ENCODE measurements around the gene EPHB6.

EPHB6 gene

GRCh38 chr7:142814451-142814850, 40.4 kb upstream of the EPHB6 start:
- no peak overlapping the region for H3K4me3 ChIP-seq (ENCODE audit: low read depth, low read length)
- no peak for TF ChIP-seq CTCF (IDR thresholded peaks at IDR 0.05; ENCODE audit: insufficient read depth, low read depth, low read length, missing control alignments)
- no peak for DNase-seq (ENCODE audit: low read depth)

GRCh38 chr7:142815134-142815533, 39.7 kb upstream of the EPHB6 start:
- no peak for TF ChIP-seq CTCF (IDR thresholded peaks at IDR 0.05; ENCODE audit: insufficient read depth, low read depth, low read length, missing control alignments)
- no peak overlapping the region for H3K4me3 ChIP-seq (ENCODE audit: low read depth, low read length)
- no peak for DNase-seq (ENCODE audit: low read depth)

GRCh38 chr7:142817506-142817905, 37.4 kb upstream of the EPHB6 start:
- H3K4me3 ChIP-seq (ENCODE audit: low read depth, low read length) = no peak overlapping the region
- TF ChIP-seq CTCF (IDR thresholded peaks at IDR 0.05; ENCODE audit: insufficient read depth, low read depth, low read length, missing control alignments) = no peak
- DNase-seq (ENCODE audit: low read depth) = no peak

GRCh38 chr7:142819530-142819929, 35.3 kb upstream of the EPHB6 start:
- no peak for DNase-seq (ENCODE audit: low read depth)
- no peak for TF ChIP-seq CTCF (IDR thresholded peaks at IDR 0.05; ENCODE audit: insufficient read depth, low read depth, low read length, missing control alignments)
- H3K4me3 ChIP-seq (ENCODE audit: low read depth, low read length) = no peak overlapping the region

- DNase-seq (ENCODE audit: low read depth) = no peak
- TF ChIP-seq CTCF (IDR thresholded peaks at IDR 0.05; ENCODE audit: insufficient read depth, low read depth, low read length, missing control alignments) = no peak
- no peak overlapping the region for H3K4me3 ChIP-seq (ENCODE audit: low read depth, low read length)
Measured at GRCh38 chr7:142822714-142823113, 32.2 kb upstream of the EPHB6 start.

GRCh38 chr7:142827951-142828500, 26.9 kb upstream of the EPHB6 start:
- no peak for DNase-seq (ENCODE audit: low read depth)
- no peak for TF ChIP-seq CTCF (IDR thresholded peaks at IDR 0.05; ENCODE audit: insufficient read depth, low read depth, low read length, missing control alignments)
- H3K4me3 ChIP-seq (ENCODE audit: low read depth, low read length) = no peak overlapping the region

- no peak for DNase-seq (ENCODE audit: low read depth)
- no peak for TF ChIP-seq CTCF (IDR thresholded peaks at IDR 0.05; ENCODE audit: insufficient read depth, low read depth, low read length, missing control alignments)
- no peak overlapping the region for H3K4me3 ChIP-seq (ENCODE audit: low read depth, low read length)
Measured at GRCh38 chr7:142832417-142832816, 22.5 kb upstream of the EPHB6 start.
